WTC11 (cell line): Measurements from ENCODE around the gene METTL1. TPM values are rescaled to one million over a fixed set of nuclear protein-coding genes. Genes with fewer than 3 reads are reported as not detected.

ENCODE experiments used
- ATAC-seq: fragments of 200-7000 bp; cut with Tn5 transposase; 2 replicates; pipeline ENCODE4 v1.10.0; 2021; ENCODE audit warnings: mild to moderate bottlenecking, moderate library complexity
- CTCF ChIA-PET: fragments of 300-600 bp; sonication (Branson Sonifier 250); formaldehyde crosslinking; loops from one replicate; lab custom pipeline; 2021; ENCODE audit warnings: antibody characterized with exemption; lab: Charles Lee
- POLR2A ChIA-PET: fragments of 350-600 bp; sonication (Branson Sonifier 250); formaldehyde crosslinking; loops from one replicate; lab custom pipeline; 2021; ENCODE audit warnings: antibody characterized with exemption; lab: Charles Lee
- DNase-seq: peaks from one replicate; pipeline ENCODE4 v3.0.0; 2021; ENCODE audit warnings: low spot score
- H3K27ac Mint-ChIP-seq: 2 replicates; pipeline ENCODE4 v1.8.0; 2021; ENCODE audit warnings: mixed read lengths
- H3K27me3 Mint-ChIP-seq: 2 replicates; pipeline ENCODE4 v1.8.0; 2021; ENCODE audit warnings: low read depth, mild to moderate bottlenecking, moderate library complexity, mixed read lengths
- H3K36me3 Mint-ChIP-seq: 2 replicates; pipeline ENCODE4 v1.8.0; 2021; ENCODE audit warnings: mixed read lengths
- H3K4me1 Mint-ChIP-seq: 2 replicates; pipeline ENCODE4 v1.8.0; 2022; ENCODE audit warnings: mixed read lengths
- H3K4me3 Mint-ChIP-seq: 2 replicates; pipeline ENCODE4 v1.8.0; 2021; ENCODE audit warnings: mild to moderate bottlenecking, moderate library complexity, mixed read lengths
- H3K9me3 Mint-ChIP-seq: 2 replicates; pipeline ENCODE4 v1.8.0; 2021; ENCODE audit warnings: mixed read lengths
- CREM ChIP-seq: sonication (generic); formaldehyde crosslinking; IDR thresholded peaks from 2 replicates; pipeline ENCODE4 v1.8.1; 2022; ENCODE audit warnings: mild to moderate bottlenecking, missing genetic modification reagents, moderate library complexity
- ETV6 ChIP-seq: sonication (generic); formaldehyde crosslinking; IDR thresholded peaks from 2 replicates; pipeline ENCODE4 v1.8.1; 2022; ENCODE audit warnings: mild to moderate bottlenecking, missing genetic modification reagents
- FOXK1 ChIP-seq: sonication (generic); formaldehyde crosslinking; IDR thresholded peaks from 2 replicates; pipeline ENCODE4 v1.8.0; 2022; ENCODE audit warnings: mild to moderate bottlenecking, moderate library complexity, missing genetic modification reagents
- NFATC4 ChIP-seq: fragments of 250-450 bp; sonication (Bioruptor Pico); IDR thresholded peaks from 2 replicates; pipeline ENCODE4 v1.9.0; 2021; ENCODE audit warnings: mild to moderate bottlenecking
- NFE2L1 ChIP-seq: sonication (generic); formaldehyde crosslinking; IDR thresholded peaks from 2 replicates; pipeline ENCODE4 v1.8.1; 2023; ENCODE audit warnings: missing genetic modification reagents
- NFYB ChIP-seq: sonication (generic); formaldehyde crosslinking; conservative IDR thresholded peaks from 2 replicates; pipeline ENCODE4 v1.8.0; 2022; ENCODE audit warnings: low read depth, missing genetic modification reagents
- NR2C2 ChIP-seq: sonication (generic); formaldehyde crosslinking; IDR thresholded peaks from 2 replicates; pipeline ENCODE4 v1.8.0; 2022; ENCODE audit warnings: mild to moderate bottlenecking, missing genetic modification reagents
- TP53 ChIP-seq: sonication (generic); formaldehyde crosslinking; IDR thresholded peaks from 2 replicates; pipeline ENCODE4 v1.8.1; 2023; ENCODE audit warnings: mild to moderate bottlenecking, missing genetic modification reagents
- ZBTB21 ChIP-seq: sonication (generic); formaldehyde crosslinking; IDR thresholded peaks from 2 replicates; pipeline ENCODE4 v1.8.1; 2023; ENCODE audit warnings: mild to moderate bottlenecking, missing genetic modification reagents, borderline replicate concordance
- ZNF138 ChIP-seq: sonication (generic); formaldehyde crosslinking; conservative IDR thresholded peaks from 2 replicates; pipeline ENCODE4 v1.8.1; 2022; ENCODE audit warnings: mild to moderate bottlenecking, moderate library complexity, missing genetic modification reagents
- total RNA-seq: library from RNA; stranded (reverse); gene quantifications from 3 replicates; pipeline ENCODE4 v1.2.3, GENCODE V29; 2021
- TF ChIP-seq, protein P1 (sequence below): fragments of 250-450 bp; sonication (Bioruptor Pico); IDR thresholded peaks from 2 replicates; pipeline ENCODE4 v1.9.0; 2021; ENCODE audit warnings: mild to moderate bottlenecking
- TF ChIP-seq, protein P2 (sequence below): sonication (generic); formaldehyde crosslinking; conservative IDR thresholded peaks from 2 replicates; pipeline ENCODE4 v1.8.1; 2023; ENCODE audit warnings: mild to moderate bottlenecking, low read depth, missing genetic modification reagents, moderate library complexity
- TF ChIP-seq, protein P3 (sequence below): sonication (generic); formaldehyde crosslinking; IDR thresholded peaks from 2 replicates; pipeline ENCODE4 v1.8.0; 2023; ENCODE audit warnings: missing genetic modification reagents, mild to moderate bottlenecking, borderline replicate concordance
- TF ChIP-seq, protein P4 (sequence below): sonication (generic); formaldehyde crosslinking; IDR thresholded peaks from 2 replicates; pipeline ENCODE4 v1.8.0; 2022; ENCODE audit warnings: mild to moderate bottlenecking, missing genetic modification reagents
- TF ChIP-seq, protein P5 (sequence below): sonication (generic); formaldehyde crosslinking; IDR thresholded peaks from 2 replicates; pipeline ENCODE4 v1.8.0; 2023; ENCODE audit warnings: mild to moderate bottlenecking, missing genetic modification reagents

METTL1 gene
- total RNA-seq, 1 experiment from 2014 or later, result 25.5 TPM

DNA sequence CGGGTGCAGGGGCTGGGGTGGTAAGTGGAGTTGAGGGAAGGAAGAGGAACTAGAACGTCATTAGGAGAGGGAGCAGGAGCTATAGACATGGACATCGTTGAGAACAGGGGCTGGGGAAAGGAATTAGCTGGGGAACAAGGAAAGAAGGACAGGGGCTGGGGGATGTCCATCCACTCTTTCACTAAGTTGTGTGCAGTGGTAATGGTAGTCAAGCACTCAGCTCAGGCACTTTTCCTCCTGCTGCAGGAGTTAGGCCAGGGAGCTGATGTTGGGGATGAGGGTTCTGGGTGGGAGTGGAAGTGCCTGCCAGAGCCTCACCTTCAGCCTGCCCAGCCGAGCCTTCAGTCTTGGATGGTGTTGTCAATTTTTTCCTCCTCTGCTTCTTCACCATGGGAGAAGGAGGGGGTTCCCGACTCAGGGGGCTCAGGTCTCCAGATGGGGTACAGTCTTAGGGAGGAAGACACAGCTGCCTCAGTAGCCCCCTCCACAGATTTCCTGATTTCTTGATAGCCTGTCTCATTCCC, 42.5 kb downstream of the METTL1 start:
- ChIA-PET POLR2A (no interaction called here), CTCF (interaction anchor here (1.0 to 1.2 kb wide), 2 partner anchors 9 to 54 kb away, joined by 3 to 4 read pairs; partner anchors contain the start of gene AGAP2)
- TF ChIP-seq, protein P1, sequence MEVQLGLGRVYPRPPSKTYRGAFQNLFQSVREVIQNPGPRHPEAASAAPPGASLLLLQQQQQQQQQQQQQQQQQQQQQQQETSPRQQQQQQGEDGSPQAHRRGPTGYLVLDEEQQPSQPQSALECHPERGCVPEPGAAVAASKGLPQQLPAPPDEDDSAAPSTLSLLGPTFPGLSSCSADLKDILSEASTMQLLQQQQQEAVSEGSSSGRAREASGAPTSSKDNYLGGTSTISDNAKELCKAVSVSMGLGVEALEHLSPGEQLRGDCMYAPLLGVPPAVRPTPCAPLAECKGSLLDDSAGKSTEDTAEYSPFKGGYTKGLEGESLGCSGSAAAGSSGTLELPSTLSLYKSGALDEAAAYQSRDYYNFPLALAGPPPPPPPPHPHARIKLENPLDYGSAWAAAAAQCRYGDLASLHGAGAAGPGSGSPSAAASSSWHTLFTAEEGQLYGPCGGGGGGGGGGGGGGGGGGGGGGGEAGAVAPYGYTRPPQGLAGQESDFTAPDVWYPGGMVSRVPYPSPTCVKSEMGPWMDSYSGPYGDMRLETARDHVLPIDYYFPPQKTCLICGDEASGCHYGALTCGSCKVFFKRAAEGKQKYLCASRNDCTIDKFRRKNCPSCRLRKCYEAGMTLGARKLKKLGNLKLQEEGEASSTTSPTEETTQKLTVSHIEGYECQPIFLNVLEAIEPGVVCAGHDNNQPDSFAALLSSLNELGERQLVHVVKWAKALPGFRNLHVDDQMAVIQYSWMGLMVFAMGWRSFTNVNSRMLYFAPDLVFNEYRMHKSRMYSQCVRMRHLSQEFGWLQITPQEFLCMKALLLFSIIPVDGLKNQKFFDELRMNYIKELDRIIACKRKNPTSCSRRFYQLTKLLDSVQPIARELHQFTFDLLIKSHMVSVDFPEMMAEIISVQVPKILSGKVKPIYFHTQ (CRISPR knock-in tag), result no peak
- TF ChIP-seq ZNF138 (CRISPR knock-in tag), result no peak
- no peak for TF ChIP-seq NR2C2 (CRISPR knock-in tag)
- no peak for TF ChIP-seq NFYB (CRISPR knock-in tag)
- no peak for TF ChIP-seq NFATC4 (CRISPR knock-in tag)
- H3K4me1 Mint-ChIP-seq, result peaks cover 15% of the 10 kb centered on the region
- DNase-seq (no peak), ATAC-seq (no peak)
- no peaks in the 10 kb centered on the region for H3K36me3 Mint-ChIP-seq
- no peaks in the 10 kb centered on the region for H3K9me3 Mint-ChIP-seq
- H3K27ac Mint-ChIP-seq, result no peak overlapping the region
- H3K4me3 Mint-ChIP-seq, result no peak overlapping the region
- peaks cover 98% of the 10 kb centered on the region for H3K27me3 Mint-ChIP-seq

DNA sequence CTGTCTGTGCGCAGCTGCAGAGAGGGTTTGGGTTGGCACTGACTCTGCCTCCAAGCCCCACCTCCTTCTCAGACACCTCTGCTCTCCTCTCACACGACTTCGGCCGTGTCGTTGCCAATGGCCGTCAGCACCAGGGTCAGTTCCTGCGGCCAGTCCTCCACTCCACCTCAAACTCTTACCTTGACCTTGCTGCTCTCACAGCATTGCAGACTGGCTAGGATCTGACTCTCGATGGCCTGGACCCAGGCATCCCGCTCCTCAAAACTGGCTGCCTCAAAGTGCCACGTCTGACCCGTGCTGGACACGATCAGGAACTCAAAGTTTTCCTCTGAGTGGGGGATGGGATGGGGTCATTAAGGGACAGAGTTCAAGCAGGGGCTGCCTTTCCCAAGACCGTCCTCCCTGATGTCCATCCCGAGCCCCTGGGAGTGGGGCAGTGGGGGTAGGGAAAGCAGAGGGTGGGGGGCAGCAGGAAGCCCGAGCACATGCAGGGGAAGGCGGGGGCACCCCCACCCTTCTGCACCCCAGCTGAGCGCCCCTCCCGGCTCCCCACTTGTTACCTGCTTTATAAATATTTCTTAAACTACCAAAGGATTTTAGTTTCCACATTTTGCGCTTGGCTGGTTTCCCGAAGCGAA, 44.0 kb downstream of the METTL1 start:
- peak; percentile 70 for ATAC-seq
- peak; percentile 72 for TF ChIP-seq TP53 (CRISPR knock-in tag)
- TF ChIP-seq, protein P2, sequence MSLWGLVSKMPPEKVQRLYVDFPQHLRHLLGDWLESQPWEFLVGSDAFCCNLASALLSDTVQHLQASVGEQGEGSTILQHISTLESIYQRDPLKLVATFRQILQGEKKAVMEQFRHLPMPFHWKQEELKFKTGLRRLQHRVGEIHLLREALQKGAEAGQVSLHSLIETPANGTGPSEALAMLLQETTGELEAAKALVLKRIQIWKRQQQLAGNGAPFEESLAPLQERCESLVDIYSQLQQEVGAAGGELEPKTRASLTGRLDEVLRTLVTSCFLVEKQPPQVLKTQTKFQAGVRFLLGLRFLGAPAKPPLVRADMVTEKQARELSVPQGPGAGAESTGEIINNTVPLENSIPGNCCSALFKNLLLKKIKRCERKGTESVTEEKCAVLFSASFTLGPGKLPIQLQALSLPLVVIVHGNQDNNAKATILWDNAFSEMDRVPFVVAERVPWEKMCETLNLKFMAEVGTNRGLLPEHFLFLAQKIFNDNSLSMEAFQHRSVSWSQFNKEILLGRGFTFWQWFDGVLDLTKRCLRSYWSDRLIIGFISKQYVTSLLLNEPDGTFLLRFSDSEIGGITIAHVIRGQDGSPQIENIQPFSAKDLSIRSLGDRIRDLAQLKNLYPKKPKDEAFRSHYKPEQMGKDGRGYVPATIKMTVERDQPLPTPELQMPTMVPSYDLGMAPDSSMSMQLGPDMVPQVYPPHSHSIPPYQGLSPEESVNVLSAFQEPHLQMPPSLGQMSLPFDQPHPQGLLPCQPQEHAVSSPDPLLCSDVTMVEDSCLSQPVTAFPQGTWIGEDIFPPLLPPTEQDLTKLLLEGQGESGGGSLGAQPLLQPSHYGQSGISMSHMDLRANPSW, result peak; percentile 88; the same call in 1 of the 2 replicates
- TF ChIP-seq, protein P3, sequence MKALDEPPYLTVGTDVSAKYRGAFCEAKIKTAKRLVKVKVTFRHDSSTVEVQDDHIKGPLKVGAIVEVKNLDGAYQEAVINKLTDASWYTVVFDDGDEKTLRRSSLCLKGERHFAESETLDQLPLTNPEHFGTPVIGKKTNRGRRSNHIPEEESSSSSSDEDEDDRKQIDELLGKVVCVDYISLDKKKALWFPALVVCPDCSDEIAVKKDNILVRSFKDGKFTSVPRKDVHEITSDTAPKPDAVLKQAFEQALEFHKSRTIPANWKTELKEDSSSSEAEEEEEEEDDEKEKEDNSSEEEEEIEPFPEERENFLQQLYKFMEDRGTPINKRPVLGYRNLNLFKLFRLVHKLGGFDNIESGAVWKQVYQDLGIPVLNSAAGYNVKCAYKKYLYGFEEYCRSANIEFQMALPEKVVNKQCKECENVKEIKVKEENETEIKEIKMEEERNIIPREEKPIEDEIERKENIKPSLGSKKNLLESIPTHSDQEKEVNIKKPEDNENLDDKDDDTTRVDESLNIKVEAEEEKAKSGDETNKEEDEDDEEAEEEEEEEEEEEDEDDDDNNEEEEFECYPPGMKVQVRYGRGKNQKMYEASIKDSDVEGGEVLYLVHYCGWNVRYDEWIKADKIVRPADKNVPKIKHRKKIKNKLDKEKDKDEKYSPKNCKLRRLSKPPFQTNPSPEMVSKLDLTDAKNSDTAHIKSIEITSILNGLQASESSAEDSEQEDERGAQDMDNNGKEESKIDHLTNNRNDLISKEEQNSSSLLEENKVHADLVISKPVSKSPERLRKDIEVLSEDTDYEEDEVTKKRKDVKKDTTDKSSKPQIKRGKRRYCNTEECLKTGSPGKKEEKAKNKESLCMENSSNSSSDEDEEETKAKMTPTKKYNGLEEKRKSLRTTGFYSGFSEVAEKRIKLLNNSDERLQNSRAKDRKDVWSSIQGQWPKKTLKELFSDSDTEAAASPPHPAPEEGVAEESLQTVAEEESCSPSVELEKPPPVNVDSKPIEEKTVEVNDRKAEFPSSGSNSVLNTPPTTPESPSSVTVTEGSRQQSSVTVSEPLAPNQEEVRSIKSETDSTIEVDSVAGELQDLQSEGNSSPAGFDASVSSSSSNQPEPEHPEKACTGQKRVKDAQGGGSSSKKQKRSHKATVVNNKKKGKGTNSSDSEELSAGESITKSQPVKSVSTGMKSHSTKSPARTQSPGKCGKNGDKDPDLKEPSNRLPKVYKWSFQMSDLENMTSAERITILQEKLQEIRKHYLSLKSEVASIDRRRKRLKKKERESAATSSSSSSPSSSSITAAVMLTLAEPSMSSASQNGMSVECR (CRISPR knock-in tag), result no peak
- TF ChIP-seq, protein P4, sequence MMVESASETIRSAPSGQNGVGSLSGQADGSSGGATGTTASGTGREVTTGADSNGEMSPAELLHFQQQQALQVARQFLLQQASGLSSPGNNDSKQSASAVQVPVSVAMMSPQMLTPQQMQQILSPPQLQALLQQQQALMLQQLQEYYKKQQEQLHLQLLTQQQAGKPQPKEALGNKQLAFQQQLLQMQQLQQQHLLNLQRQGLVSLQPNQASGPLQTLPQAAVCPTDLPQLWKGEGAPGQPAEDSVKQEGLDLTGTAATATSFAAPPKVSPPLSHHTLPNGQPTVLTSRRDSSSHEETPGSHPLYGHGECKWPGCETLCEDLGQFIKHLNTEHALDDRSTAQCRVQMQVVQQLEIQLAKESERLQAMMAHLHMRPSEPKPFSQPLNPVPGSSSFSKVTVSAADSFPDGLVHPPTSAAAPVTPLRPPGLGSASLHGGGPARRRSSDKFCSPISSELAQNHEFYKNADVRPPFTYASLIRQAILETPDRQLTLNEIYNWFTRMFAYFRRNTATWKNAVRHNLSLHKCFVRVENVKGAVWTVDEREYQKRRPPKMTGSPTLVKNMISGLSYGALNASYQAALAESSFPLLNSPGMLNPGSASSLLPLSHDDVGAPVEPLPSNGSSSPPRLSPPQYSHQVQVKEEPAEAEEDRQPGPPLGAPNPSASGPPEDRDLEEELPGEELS (CRISPR knock-in tag), result peak; percentile 60; the same call in 1 of the 2 replicates
- peak; percentile 68; the same call in 1 of the 2 replicates for TF ChIP-seq ZBTB21 (CRISPR knock-in tag)
- TF ChIP-seq, protein P5, sequence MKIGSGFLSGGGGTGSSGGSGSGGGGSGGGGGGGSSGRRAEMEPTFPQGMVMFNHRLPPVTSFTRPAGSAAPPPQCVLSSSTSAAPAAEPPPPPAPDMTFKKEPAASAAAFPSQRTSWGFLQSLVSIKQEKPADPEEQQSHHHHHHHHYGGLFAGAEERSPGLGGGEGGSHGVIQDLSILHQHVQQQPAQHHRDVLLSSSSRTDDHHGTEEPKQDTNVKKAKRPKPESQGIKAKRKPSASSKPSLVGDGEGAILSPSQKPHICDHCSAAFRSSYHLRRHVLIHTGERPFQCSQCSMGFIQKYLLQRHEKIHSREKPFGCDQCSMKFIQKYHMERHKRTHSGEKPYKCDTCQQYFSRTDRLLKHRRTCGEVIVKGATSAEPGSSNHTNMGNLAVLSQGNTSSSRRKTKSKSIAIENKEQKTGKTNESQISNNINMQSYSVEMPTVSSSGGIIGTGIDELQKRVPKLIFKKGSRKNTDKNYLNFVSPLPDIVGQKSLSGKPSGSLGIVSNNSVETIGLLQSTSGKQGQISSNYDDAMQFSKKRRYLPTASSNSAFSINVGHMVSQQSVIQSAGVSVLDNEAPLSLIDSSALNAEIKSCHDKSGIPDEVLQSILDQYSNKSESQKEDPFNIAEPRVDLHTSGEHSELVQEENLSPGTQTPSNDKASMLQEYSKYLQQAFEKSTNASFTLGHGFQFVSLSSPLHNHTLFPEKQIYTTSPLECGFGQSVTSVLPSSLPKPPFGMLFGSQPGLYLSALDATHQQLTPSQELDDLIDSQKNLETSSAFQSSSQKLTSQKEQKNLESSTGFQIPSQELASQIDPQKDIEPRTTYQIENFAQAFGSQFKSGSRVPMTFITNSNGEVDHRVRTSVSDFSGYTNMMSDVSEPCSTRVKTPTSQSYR (CRISPR knock-in tag), result 0 out of 2 replicates have a peak, but pooled peaks have one; percentile 48
- peak; percentile 42; the same call in 1 of the 2 replicates for TF ChIP-seq CREM (CRISPR knock-in tag)
- 0 out of 2 replicates have a peak, but pooled peaks have one; percentile 31 for TF ChIP-seq NFE2L1 (CRISPR knock-in tag)
- TF ChIP-seq FOXK1, result peak; percentile 53; the same call in 1 of the 2 replicates
- TF ChIP-seq ETV6, result peak; percentile 66; the same call in 1 of the 2 replicates

More for the DNA sequence above, 44.0 kb downstream of the METTL1 start:
- no peak overlapping the region for H3K27ac Mint-ChIP-seq
- peak; percentile 68 for DNase-seq
- H3K4me1 Mint-ChIP-seq, result peaks cover 15% of the 10 kb centered on the region
- H3K9me3 Mint-ChIP-seq, result no peaks in the 10 kb centered on the region
- H3K27me3 Mint-ChIP-seq, result peaks cover 98% of the 10 kb centered on the region
- ChIA-PET POLR2A (interaction anchor here (1.0 to 1.1 kb wide), 2 partner anchors 9 to 17 kb away, joined by 4 to 5 read pairs; partner anchors contain the start of gene TSPAN31), CTCF (interaction anchor here (0.8 to 5.8 kb wide), 7 partner anchors 8 to 145 kb away, joined by 3 to 146 read pairs (median 4); partner anchors contain the start of genes AGAP2, ARHGEF25, EEF1AKMT3 and METTL1)
- no peaks in the 10 kb centered on the region for H3K36me3 Mint-ChIP-seq
- H3K4me3 Mint-ChIP-seq, result peak overlapping the region; percentile 50
